SK-N-SH treated with all-trans-retinoic acid at 6 μM for 48 hours (cell line): ENCODE data around the gene FRMD4B.

Source experiments
- CSRNP3 ChIP-seq: fragments of 250-450 bp; sonication (Bioruptor Pico); IDR thresholded peaks from 2 replicates; pipeline ENCODE4 v1.5.1; 2021; ENCODE audit warnings: mild to moderate bottlenecking, moderate library complexity
- ISL1 ChIP-seq: fragments of 250-450 bp; sonication (Bioruptor Pico); IDR thresholded peaks from 2 replicates; pipeline ENCODE4 v2.1.2; 2022; ENCODE audit warnings: mild to moderate bottlenecking, moderate library complexity
- OSR1 ChIP-seq: fragments of 250-450 bp; sonication (Bioruptor Pico); IDR thresholded peaks from 2 replicates; pipeline ENCODE4 v1.8.0; 2022; ENCODE audit warnings: moderate library complexity, mild to moderate bottlenecking, inconsistent platforms
- PATZ1 ChIP-seq: fragments of 250-450 bp; sonication (Bioruptor Pico); IDR thresholded peaks from 2 replicates; pipeline ENCODE4 v1.8.0; 2020; ENCODE audit warnings: mild to moderate bottlenecking, moderate library complexity, borderline replicate concordance
- POU6F1 ChIP-seq: fragments of 250-450 bp; sonication (Bioruptor Pico); IDR thresholded peaks from 2 replicates; pipeline ENCODE4 v1.8.0; 2021; ENCODE audit warnings: low read depth, mild to moderate bottlenecking, moderate library complexity, borderline replicate concordance
- RARB ChIP-seq: fragments of 250-450 bp; sonication (Bioruptor Pico); IDR thresholded peaks from 2 replicates; pipeline ENCODE4 v1.8.0; 2021; ENCODE audit warnings: mild to moderate bottlenecking, moderate library complexity
- SNAI2 ChIP-seq: fragments of 250-450 bp; sonication (Bioruptor Pico); IDR thresholded peaks from 2 replicates; pipeline ENCODE4 v1.5.0; 2020; ENCODE audit warnings: mild to moderate bottlenecking, moderate library complexity
- TOX ChIP-seq: fragments of 250-450 bp; sonication (Bioruptor Pico); IDR thresholded peaks from 2 replicates; pipeline ENCODE4 v1.8.0; 2021; ENCODE audit warnings: mild to moderate bottlenecking, moderate library complexity, borderline replicate concordance
- TSHZ2 ChIP-seq: fragments of 250-450 bp; sonication (Bioruptor Pico); IDR thresholded peaks from 2 replicates; pipeline ENCODE4 v1.5.0; 2020; ENCODE audit warnings: mild to moderate bottlenecking, moderate library complexity
- ZFP3 ChIP-seq: fragments of 250-450 bp; sonication (Bioruptor Pico); IDR thresholded peaks from 2 replicates; pipeline ENCODE4 v1.5.0; 2020; ENCODE audit warnings: mild to moderate bottlenecking, moderate library complexity
- ZFP30 ChIP-seq: fragments of 450-650 bp; formaldehyde crosslinking; IDR thresholded peaks from 2 replicates; pipeline ENCODE4 v1.5.0; 2022; ENCODE audit warnings: mild to moderate bottlenecking, moderate library complexity

GRCh38 chr3:69419276-69419675 is 33.4 kb upstream of the FRMD4B start:
- TF ChIP-seq ZFP30 (CRISPR knock-in tag) (no peak), SNAI2 (CRISPR knock-in tag) (no peak), PATZ1 (CRISPR knock-in tag) (no peak), TOX (no peak), RARB (CRISPR knock-in tag) (no peak), ZFP3 (CRISPR knock-in tag) (no peak), TSHZ2 (CRISPR knock-in tag) (no peak), ISL1 (no peak), CSRNP3 (CRISPR knock-in tag) (no peak), OSR1 (CRISPR knock-in tag) (no peak), POU6F1 (CRISPR knock-in tag) (no peak)
